HL-60 (cell line): Measurements from ENCODE around the gene SMPD1.

Experiments used
- DNase-seq, 2 experiments: peaks; one replicate each; pipeline ENCODE4 v3.0.0-alpha.2; 2010 to 2020; ENCODE audit warnings: low read depth in 1 of 2, low spot score in 1 of 2
- H3K27ac ChIP-seq: fragments of 250-450 bp; sonication (Bioruptor Pico); replicated peaks from 2 replicates; pipeline ENCODE4 v1.5.1; 2020; ENCODE audit warnings: mild to moderate bottlenecking, moderate library complexity
- H3K27me3 ChIP-seq: fragments of 250-450 bp; sonication (Bioruptor Pico); 2 replicates; pipeline ENCODE4 v1.5.1; 2021; ENCODE audit warnings: mild to moderate bottlenecking, moderate library complexity; ENCODE audit not compliant: insufficient read depth, poor library complexity, severe bottlenecking
- H3K4me3 ChIP-seq: replicated peaks from 2 replicates; pipeline ENCODE4 v1.5.1; 2011; ENCODE audit warnings: mild to moderate bottlenecking, control low read depth, low read length; ENCODE audit not compliant: insufficient read depth
- GABPA ChIP-seq: IDR thresholded peaks from 2 replicates; pipeline ENCODE4 v1.6.1; 2012; ENCODE audit warnings: low read depth
- POLR2AphosphoS5 ChIP-seq: IDR thresholded peaks from 2 replicates; pipeline ENCODE4 v1.6.1; 2012; ENCODE audit warnings: low read depth
- SPI1 ChIP-seq: IDR thresholded peaks from 2 replicates; pipeline ENCODE4 v1.6.1; 2012; ENCODE audit warnings: low read depth, mild to moderate bottlenecking, borderline replicate concordance
- long read RNA-seq: library from polyadenylated mRNA; unstranded; transcript quantifications from one replicate; pipeline ENCODE4 v2.0.0, GENCODE V29; 2020
- TF ChIP-seq, protein P1 (sequence below): IDR thresholded peaks from one replicate; pipeline ENCODE4 v1.5.1; 2011; ENCODE audit warnings: low read length, control low read depth, inconsistent platforms; ENCODE audit not compliant: insufficient read depth
- TF ChIP-seq, protein P2 (sequence below): IDR thresholded peaks from 2 replicates; pipeline ENCODE4 v1.6.1; 2012; ENCODE audit warnings: low read depth; ENCODE audit not compliant: insufficient replicate concordance

Gene SMPD1
- long read RNA-seq, partial matches to known transcripts, result 0 of 1 reads
- long read RNA-seq, other reads (novel, unspliced or antisense), result 1 of 1 reads

DNA sequence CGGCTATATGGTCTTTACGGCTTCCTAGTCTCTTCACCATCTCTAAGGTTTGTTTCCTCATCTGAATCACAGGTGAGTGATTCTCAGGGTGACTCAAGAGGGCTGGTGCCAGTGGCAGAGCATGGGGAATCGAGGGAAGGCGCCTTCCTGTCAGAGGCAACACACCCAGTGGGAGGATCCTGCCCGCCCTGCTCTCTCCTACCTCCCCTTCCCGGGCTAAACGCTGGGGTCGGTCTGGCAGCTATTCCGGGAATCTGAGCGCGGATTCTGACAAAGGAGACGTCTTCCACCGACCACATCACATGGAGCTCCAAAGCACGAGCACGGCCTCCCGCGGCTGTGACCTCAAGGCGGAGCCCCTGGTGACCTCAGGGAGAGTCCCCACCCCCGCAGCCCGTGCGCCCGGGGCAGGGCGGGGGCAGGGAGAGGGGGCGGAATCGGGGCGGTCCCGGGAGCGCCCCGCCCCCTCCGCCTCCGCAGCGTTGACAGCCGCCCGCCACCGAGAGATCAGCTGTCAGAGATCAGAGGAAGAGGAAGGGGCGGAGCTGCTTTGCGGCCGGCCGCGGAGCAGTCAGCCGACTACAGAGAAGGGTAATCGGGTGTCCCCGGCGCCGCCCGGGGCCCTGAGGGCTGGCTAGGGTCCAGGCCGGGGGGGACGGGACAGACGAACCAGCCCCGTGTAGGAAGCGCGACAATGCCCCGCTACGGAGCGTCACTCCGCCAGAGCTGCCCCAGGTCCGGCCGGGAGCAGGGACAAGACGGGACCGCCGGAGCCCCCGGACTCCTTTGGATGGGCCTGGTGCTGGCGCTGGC, at the start of gene SMPD1:
Gene SMPD1 (plus strand): TSS at position 570 of the 813 bp plus-strand sequence. CDS start 125 bp downstream, at position 695.
- TF ChIP-seq SPI1, result peak; percentile 68; the same call in 1 of the 2 replicates
- TF ChIP-seq POLR2AphosphoS5, result 0 out of 2 replicates have a peak, but pooled peaks have one; percentile 31
- TF ChIP-seq, protein P1, sequence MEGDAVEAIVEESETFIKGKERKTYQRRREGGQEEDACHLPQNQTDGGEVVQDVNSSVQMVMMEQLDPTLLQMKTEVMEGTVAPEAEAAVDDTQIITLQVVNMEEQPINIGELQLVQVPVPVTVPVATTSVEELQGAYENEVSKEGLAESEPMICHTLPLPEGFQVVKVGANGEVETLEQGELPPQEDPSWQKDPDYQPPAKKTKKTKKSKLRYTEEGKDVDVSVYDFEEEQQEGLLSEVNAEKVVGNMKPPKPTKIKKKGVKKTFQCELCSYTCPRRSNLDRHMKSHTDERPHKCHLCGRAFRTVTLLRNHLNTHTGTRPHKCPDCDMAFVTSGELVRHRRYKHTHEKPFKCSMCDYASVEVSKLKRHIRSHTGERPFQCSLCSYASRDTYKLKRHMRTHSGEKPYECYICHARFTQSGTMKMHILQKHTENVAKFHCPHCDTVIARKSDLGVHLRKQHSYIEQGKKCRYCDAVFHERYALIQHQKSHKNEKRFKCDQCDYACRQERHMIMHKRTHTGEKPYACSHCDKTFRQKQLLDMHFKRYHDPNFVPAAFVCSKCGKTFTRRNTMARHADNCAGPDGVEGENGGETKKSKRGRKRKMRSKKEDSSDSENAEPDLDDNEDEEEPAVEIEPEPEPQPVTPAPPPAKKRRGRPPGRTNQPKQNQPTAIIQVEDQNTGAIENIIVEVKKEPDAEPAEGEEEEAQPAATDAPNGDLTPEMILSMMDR, result no peak
- peak; percentile 48; the same call in 1 of the 2 replicates for TF ChIP-seq GABPA
- peak; percentile 82 to 89 for DNase-seq
- peak within 1 kb of the TSS; percentile 58 for H3K27ac ChIP-seq
- H3K4me3 ChIP-seq, result peak within 1 kb of the TSS; percentile 70
- H3K27me3 ChIP-seq, result peaks cover 2% of the 10 kb centered on the region

- DNase-seq, result no peak
- Histone ChIP-seq H3K4me3 (no peak overlapping the region), H3K27ac (no peak overlapping the region), H3K27me3 (peaks cover 2% of the 10 kb centered on the region)
- TF ChIP-seq, protein P2, sequence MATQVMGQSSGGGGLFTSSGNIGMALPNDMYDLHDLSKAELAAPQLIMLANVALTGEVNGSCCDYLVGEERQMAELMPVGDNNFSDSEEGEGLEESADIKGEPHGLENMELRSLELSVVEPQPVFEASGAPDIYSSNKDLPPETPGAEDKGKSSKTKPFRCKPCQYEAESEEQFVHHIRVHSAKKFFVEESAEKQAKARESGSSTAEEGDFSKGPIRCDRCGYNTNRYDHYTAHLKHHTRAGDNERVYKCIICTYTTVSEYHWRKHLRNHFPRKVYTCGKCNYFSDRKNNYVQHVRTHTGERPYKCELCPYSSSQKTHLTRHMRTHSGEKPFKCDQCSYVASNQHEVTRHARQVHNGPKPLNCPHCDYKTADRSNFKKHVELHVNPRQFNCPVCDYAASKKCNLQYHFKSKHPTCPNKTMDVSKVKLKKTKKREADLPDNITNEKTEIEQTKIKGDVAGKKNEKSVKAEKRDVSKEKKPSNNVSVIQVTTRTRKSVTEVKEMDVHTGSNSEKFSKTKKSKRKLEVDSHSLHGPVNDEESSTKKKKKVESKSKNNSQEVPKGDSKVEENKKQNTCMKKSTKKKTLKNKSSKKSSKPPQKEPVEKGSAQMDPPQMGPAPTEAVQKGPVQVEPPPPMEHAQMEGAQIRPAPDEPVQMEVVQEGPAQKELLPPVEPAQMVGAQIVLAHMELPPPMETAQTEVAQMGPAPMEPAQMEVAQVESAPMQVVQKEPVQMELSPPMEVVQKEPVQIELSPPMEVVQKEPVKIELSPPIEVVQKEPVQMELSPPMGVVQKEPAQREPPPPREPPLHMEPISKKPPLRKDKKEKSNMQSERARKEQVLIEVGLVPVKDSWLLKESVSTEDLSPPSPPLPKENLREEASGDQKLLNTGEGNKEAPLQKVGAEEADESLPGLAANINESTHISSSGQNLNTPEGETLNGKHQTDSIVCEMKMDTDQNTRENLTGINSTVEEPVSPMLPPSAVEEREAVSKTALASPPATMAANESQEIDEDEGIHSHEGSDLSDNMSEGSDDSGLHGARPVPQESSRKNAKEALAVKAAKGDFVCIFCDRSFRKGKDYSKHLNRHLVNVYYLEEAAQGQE, result no peak
- TF ChIP-seq POLR2AphosphoS5 (no peak), GABPA (no peak), SPI1 (no peak)
- TF ChIP-seq, protein P1, result no peak
These were observed 44.9 kb upstream of the SMPD1 start for GRCh38 chr11:6345366-6345765.

- DNase-seq, result no peak
- Histone ChIP-seq H3K27ac (no peak overlapping the region), H3K27me3 (peaks cover 7% of the 10 kb centered on the region), H3K4me3 (no peak overlapping the region)
- TF ChIP-seq, protein P1, result no peak
- TF ChIP-seq SPI1 (no peak), GABPA (no peak), POLR2AphosphoS5 (no peak)
- TF ChIP-seq, protein P2, result no peak
These were observed 40.2 kb upstream of the SMPD1 start for GRCh38 chr11:6350043-6350442.

DNA sequence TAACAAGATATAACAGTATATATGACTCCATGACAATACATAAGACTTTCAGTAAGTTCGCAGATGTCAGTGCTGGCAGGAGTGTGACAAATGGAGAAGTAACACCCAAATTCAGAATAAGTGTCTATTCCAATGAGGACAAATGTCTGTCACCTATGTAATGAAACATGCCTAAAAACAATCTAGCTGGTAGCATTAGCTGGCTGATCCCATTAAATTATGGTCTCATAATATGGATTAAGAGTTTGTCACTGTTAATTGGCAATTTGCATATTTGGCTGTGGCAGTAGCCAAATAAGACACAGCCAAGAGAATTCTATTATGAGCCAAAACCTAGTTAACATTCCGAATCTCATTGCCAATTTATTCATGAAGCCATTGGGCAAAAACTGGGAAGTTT, 39.8 kb upstream of the SMPD1 start:
- peaks cover 7% of the 10 kb centered on the region for H3K27me3 ChIP-seq
- TF ChIP-seq, protein P1, result no peak
- TF ChIP-seq GABPA (no peak), SPI1 (no peak), POLR2AphosphoS5 (no peak)
- TF ChIP-seq, protein P2, result no peak
- no peak overlapping the region for H3K27ac ChIP-seq
- DNase-seq, result no peak
- H3K4me3 ChIP-seq, result no peak overlapping the region
